DND-41 (cell line): ENCODE results near the gene USF3.
A peak's percentile ranks its signal among the peaks of the same experiment; 100 is the strongest.

Experiments
- ATAC-seq: fragments of 200-7000 bp; cut with Tn5 transposase; 3 replicates; pipeline ENCODE4 v1.9.1; 2021; ENCODE audit warnings: low read depth; ENCODE audit not compliant: insufficient read depth
- DNase-seq: peaks from one replicate; pipeline ENCODE4 v3.0.0-alpha.2; 2020
- H2AFZ ChIP-seq: 2 replicates; pipeline ENCODE4 v1.6.0; 2012; ENCODE audit warnings: low read depth, low read length
- H3K27ac ChIP-seq: 2 replicates; pipeline ENCODE4 v1.5.1; 2012; ENCODE audit warnings: low read length, inconsistent platforms
- H3K27me3 ChIP-seq: fragments of 200-600 bp; sonication (generic); 2 replicates; pipeline ENCODE4 v1.6.0; 2012; ENCODE audit warnings: low read length, mild to moderate bottlenecking, inconsistent platforms; ENCODE audit not compliant: insufficient read depth, poor library complexity
- H3K36me3 ChIP-seq: 2 replicates; pipeline ENCODE4 v1.5.1; 2012; ENCODE audit warnings: low read length, inconsistent platforms; ENCODE audit not compliant: insufficient read depth
- H3K4me1 ChIP-seq: 2 replicates; pipeline ENCODE4 v1.5.1; 2012; ENCODE audit warnings: mild to moderate bottlenecking, low read length; ENCODE audit not compliant: insufficient read depth
- H3K4me2 ChIP-seq: 2 replicates; pipeline ENCODE4 v1.6.0; 2012; ENCODE audit warnings: mild to moderate bottlenecking, moderate library complexity, low read length, inconsistent platforms; ENCODE audit not compliant: insufficient read depth
- H3K4me3 ChIP-seq, 2 experiments: fragments of 200-600 bp in 1 of 2; shearing (Covaris generic) in 1 of 2; 2 replicates each; pipeline ENCODE4 v1.5.1; 2012 to 2016; ENCODE audit warnings: inconsistent platforms in 2 of 2, low read length in 2 of 2, mild to moderate bottlenecking in 2 of 2, low read depth in 1 of 2, moderate library complexity in 1 of 2
- H3K79me2 ChIP-seq: 2 replicates; pipeline ENCODE4 v1.6.0; 2012; ENCODE audit warnings: low read length, inconsistent platforms; ENCODE audit not compliant: insufficient read depth
- H3K9ac ChIP-seq: 2 replicates; pipeline ENCODE4 v1.6.0; 2012; ENCODE audit warnings: low read depth, mild to moderate bottlenecking, inconsistent platforms, low read length, moderate library complexity
- H3K9me3 ChIP-seq: 2 replicates; pipeline ENCODE4 v1.5.1; 2012; ENCODE audit warnings: low read length, moderate library complexity, mild to moderate bottlenecking, inconsistent platforms; ENCODE audit not compliant: insufficient read depth, severe bottlenecking
- H4K20me1 ChIP-seq: 2 replicates; pipeline ENCODE4 v1.6.0; 2012; ENCODE audit warnings: low read length; ENCODE audit not compliant: insufficient read depth
- EZH2 ChIP-seq: IDR thresholded peaks from 3 replicates; pipeline ENCODE4 v1.6.1; 2012; ENCODE audit warnings: borderline replicate concordance, low read depth, mild to moderate bottlenecking, moderate library complexity, low read length, inconsistent platforms; ENCODE audit not compliant: severe bottlenecking
- TF ChIP-seq, protein P1 (sequence below): IDR thresholded peaks from 2 replicates; pipeline ENCODE4 v1.5.1; 2012; ENCODE audit warnings: borderline replicate concordance, low read length, moderate library complexity, mild to moderate bottlenecking; ENCODE audit not compliant: poor library complexity, severe bottlenecking; ENCODE audit errors: extremely low read depth

The USF3 gene

DNA sequence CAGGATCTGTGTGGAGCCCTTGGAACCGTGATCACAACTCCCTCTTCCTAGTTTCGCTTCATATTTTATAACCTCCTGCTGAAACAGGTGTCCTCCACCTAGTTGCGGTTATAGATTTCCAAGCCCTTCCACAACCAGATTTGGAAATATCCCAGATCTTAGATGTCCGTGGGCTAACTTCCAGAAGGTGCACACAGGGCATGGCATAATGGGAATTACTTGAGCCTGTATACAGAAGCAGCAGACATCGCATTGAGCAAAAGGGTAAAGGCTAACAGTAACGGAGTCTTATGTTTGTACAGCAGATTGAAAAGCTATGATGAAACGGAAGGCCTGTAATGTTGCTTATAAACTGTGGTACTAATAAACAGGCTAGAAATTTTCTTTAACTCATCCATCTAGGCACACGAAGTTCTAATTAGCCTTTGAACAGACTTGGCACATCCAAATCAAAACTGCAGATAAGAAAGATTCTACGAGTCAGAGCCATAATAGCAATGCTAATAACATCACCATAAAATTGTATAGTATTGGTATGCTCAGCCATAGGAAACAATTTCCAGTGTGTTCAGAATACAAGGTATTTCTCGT lies 1.2 kb upstream of the USF3 start:
- ATAC-seq (no peak), DNase-seq (no peak)
- H3K27me3 ChIP-seq = no peaks in the 10 kb centered on the region
- H3K79me2 ChIP-seq = peaks cover 35% of the 10 kb centered on the region
- H3K27ac ChIP-seq = peak overlapping the region; percentile 79
- no peak for TF ChIP-seq EZH2
- TF ChIP-seq, protein P1, sequence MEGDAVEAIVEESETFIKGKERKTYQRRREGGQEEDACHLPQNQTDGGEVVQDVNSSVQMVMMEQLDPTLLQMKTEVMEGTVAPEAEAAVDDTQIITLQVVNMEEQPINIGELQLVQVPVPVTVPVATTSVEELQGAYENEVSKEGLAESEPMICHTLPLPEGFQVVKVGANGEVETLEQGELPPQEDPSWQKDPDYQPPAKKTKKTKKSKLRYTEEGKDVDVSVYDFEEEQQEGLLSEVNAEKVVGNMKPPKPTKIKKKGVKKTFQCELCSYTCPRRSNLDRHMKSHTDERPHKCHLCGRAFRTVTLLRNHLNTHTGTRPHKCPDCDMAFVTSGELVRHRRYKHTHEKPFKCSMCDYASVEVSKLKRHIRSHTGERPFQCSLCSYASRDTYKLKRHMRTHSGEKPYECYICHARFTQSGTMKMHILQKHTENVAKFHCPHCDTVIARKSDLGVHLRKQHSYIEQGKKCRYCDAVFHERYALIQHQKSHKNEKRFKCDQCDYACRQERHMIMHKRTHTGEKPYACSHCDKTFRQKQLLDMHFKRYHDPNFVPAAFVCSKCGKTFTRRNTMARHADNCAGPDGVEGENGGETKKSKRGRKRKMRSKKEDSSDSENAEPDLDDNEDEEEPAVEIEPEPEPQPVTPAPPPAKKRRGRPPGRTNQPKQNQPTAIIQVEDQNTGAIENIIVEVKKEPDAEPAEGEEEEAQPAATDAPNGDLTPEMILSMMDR = no peak
- no peaks in the 10 kb centered on the region for H3K36me3 ChIP-seq
- H2AFZ ChIP-seq = peak overlapping the region; percentile 91
- no peaks in the 10 kb centered on the region for H3K9me3 ChIP-seq
- peak overlapping the region; percentile 38 to 76 for H3K4me3 ChIP-seq
- peak overlapping the region; percentile 66 for H3K4me2 ChIP-seq
- peak overlapping the region; percentile 65 for H3K9ac ChIP-seq
- peaks cover 29% of the 10 kb centered on the region for H3K4me1 ChIP-seq
- no peaks in the 10 kb centered on the region for H4K20me1 ChIP-seq

- ATAC-seq (peak; percentile 89), DNase-seq (peak; percentile 100)
- Histone ChIP-seq H3K36me3 (no peaks in the 10 kb centered on the region), H3K27ac (peak overlapping the region; percentile 79), H4K20me1 (no peaks in the 10 kb centered on the region), H2AFZ (peak overlapping the region; percentile 91), H3K4me2 (peak overlapping the region; percentile 66), H3K4me3 (peak overlapping the region; percentile 38 to 76), H3K4me1 (peaks cover 29% of the 10 kb centered on the region), H3K9me3 (no peaks in the 10 kb centered on the region), H3K9ac (peak overlapping the region; percentile 88), H3K79me2 (peaks cover 38% of the 10 kb centered on the region), H3K27me3 (no peaks in the 10 kb centered on the region)
- TF ChIP-seq, protein P1 = peak; percentile 22
- no peak for TF ChIP-seq EZH2
Measured at GRCh38 chr3:113696658-113697499, 437 bp upstream of the USF3 start.

GRCh38 chr3:113695431-113695785 lies 1.0 kb downstream of the USF3 start:
- Histone ChIP-seq H4K20me1 (no peaks in the 10 kb centered on the region), H3K9ac (peak overlapping the region; percentile 88), H3K27me3 (no peaks in the 10 kb centered on the region), H3K4me2 (peak overlapping the region; percentile 83), H3K4me1 (peaks cover 29% of the 10 kb centered on the region), H2AFZ (peak overlapping the region; percentile 83), H3K36me3 (no peaks in the 10 kb centered on the region), H3K4me3 (peak overlapping the region; percentile 48 to 75), H3K9me3 (no peaks in the 10 kb centered on the region), H3K79me2 (peaks cover 42% of the 10 kb centered on the region), H3K27ac (peak overlapping the region; percentile 74)
- DNase-seq (no peak), ATAC-seq (no peak)
- TF ChIP-seq, protein P1 = no peak
- TF ChIP-seq EZH2 = no peak
